Liver (tissue), 9 donors: ENCODE data around the gene ERICH6. TPM values are rescaled to one million over a fixed set of nuclear protein-coding genes. Genes with fewer than 3 reads are reported as not detected.

Source experiments
- DNase-seq: peaks from one replicate; pipeline ENCODE4 v3.0.0-alpha.2; 2017; ENCODE audit warnings: low spot score
- H3K27ac ChIP-seq, 2 donors: one replicate each; pipeline ENCODE4 v1.7.0; 2013; ENCODE audit warnings: inconsistent platforms in 2 of 2, low read length in 2 of 2, control low read depth in 1 of 2, low read depth in 1 of 2, mild to moderate bottlenecking in 1 of 2
- H3K27me3 ChIP-seq, 4 donors: one replicate each; pipeline versions ENCODE4 v1.6.1 to v1.7.0; 2013; ENCODE audit warnings: low read length in 3 of 4, inconsistent platforms in 1 of 4, mild to moderate bottlenecking in 1 of 4, moderate library complexity in 1 of 4; ENCODE audit not compliant: control insufficient read depth in 4 of 4, insufficient read depth in 4 of 4
- H3K36me3 ChIP-seq, 4 donors: one replicate each; pipeline versions ENCODE4 v1.6.1 to v1.7.0; 2013; ENCODE audit warnings: low read length in 3 of 4, mild to moderate bottlenecking in 3 of 4, low read depth in 1 of 4, moderate library complexity in 1 of 4; ENCODE audit not compliant: control insufficient read depth in 4 of 4, insufficient read depth in 3 of 4
- H3K4me1 ChIP-seq, 4 donors: one replicate each; pipeline versions ENCODE4 v1.6.1 to v1.7.0; 2013; ENCODE audit warnings: low read length in 3 of 4, mild to moderate bottlenecking in 3 of 4, moderate library complexity in 1 of 4; ENCODE audit not compliant: control insufficient read depth in 4 of 4, insufficient read depth in 4 of 4
- H3K4me3 ChIP-seq, 3 donors: one replicate each; pipeline versions ENCODE4 v1.6.1 to v1.7.0; 2013; ENCODE audit warnings: low read length in 3 of 3, control low read depth in 1 of 3, low read depth in 1 of 3, mild to moderate bottlenecking in 1 of 3
- H3K9ac ChIP-seq, 2 donors: one replicate each; pipeline ENCODE4 v1.7.0; 2013; ENCODE audit warnings: low read length in 2 of 2, mild to moderate bottlenecking in 2 of 2, moderate library complexity in 2 of 2, control low read depth in 1 of 2, low read depth in 1 of 2
- H3K9me3 ChIP-seq, 4 donors: one replicate each; pipeline versions ENCODE4 v1.6.1 to v1.7.0; 2013; ENCODE audit warnings: low read length in 3 of 4; ENCODE audit not compliant: control insufficient read depth in 4 of 4
- ATF3 ChIP-seq: IDR thresholded peaks from 2 replicates; pipeline ENCODE4 v1.6.1; 2016; ENCODE audit warnings: antibody characterized with exemption
- CTCF ChIP-seq: fragments of 150-350 bp; IDR thresholded peaks from 2 replicates; pipeline ENCODE4 v1.5.1; 2017; ENCODE audit warnings: improper control_type of control experiment, low read depth, low read length; ENCODE audit not compliant: missing input control
- EGR1 ChIP-seq, 2 donors: IDR thresholded peaks; 2 replicates each; pipeline ENCODE4 v1.6.1; 2016 to 2018; ENCODE audit warnings: antibody characterized with exemption in 2 of 2, low read depth in 2 of 2
- FOXA1 ChIP-seq: IDR thresholded peaks from 2 replicates; pipeline ENCODE4 v1.6.1; 2016; ENCODE audit warnings: antibody characterized with exemption
- FOXA2 ChIP-seq: IDR thresholded peaks from 2 replicates; pipeline ENCODE4 v1.6.1; 2016; ENCODE audit warnings: antibody characterized with exemption
- GABPA ChIP-seq, 2 donors: IDR thresholded peaks in 1 of 2; conservative IDR thresholded peaks in 1 of 2; 2 replicates each; pipeline ENCODE4 v1.6.1; 2016; ENCODE audit warnings: antibody characterized with exemption in 2 of 2, mild to moderate bottlenecking in 1 of 2, moderate library complexity in 1 of 2
- HNF4A ChIP-seq, 2 donors: conservative IDR thresholded peaks; 2 replicates each; pipeline ENCODE4 v1.6.1; 2016; ENCODE audit warnings: antibody characterized with exemption in 2 of 2, mild to moderate bottlenecking in 2 of 2
- HNF4G ChIP-seq: IDR thresholded peaks from 2 replicates; pipeline ENCODE4 v1.6.1; 2016; ENCODE audit warnings: antibody characterized with exemption
- JUND ChIP-seq, 2 donors: IDR thresholded peaks; 2 replicates each; pipeline ENCODE4 v1.6.1; 2016; ENCODE audit warnings: antibody characterized with exemption in 2 of 2
- MAX ChIP-seq: IDR thresholded peaks from 2 replicates; pipeline ENCODE4 v1.6.1; 2016; ENCODE audit warnings: antibody characterized with exemption
- NR2F2 ChIP-seq: IDR thresholded peaks from 2 replicates; pipeline ENCODE4 v1.6.1; 2016; ENCODE audit warnings: antibody characterized with exemption
- RAD21 ChIP-seq, 2 donors: IDR thresholded peaks; 2 replicates each; pipeline ENCODE4 v1.6.1; 2016; ENCODE audit warnings: antibody characterized with exemption in 2 of 2, mild to moderate bottlenecking in 2 of 2
- REST ChIP-seq: IDR thresholded peaks from 2 replicates; pipeline ENCODE4 v1.6.1; 2016; ENCODE audit warnings: antibody characterized with exemption, mild to moderate bottlenecking
- RXRA ChIP-seq, 2 donors: IDR thresholded peaks; 2 replicates each; pipeline ENCODE4 v1.6.1; 2017 to 2018; ENCODE audit warnings: antibody characterized with exemption in 2 of 2, mild to moderate bottlenecking in 1 of 2
- SP1 ChIP-seq: IDR thresholded peaks from 2 replicates; pipeline ENCODE4 v1.6.1; 2018; ENCODE audit warnings: antibody characterized with exemption, mild to moderate bottlenecking
- TAF1 ChIP-seq: conservative IDR thresholded peaks from 2 replicates; pipeline ENCODE4 v1.6.1; 2016; ENCODE audit warnings: antibody characterized with exemption, mild to moderate bottlenecking
- YY1 ChIP-seq: IDR thresholded peaks from 2 replicates; pipeline ENCODE4 v1.6.1; 2016; ENCODE audit warnings: antibody characterized with exemption, mild to moderate bottlenecking
- ZBTB33 ChIP-seq: IDR thresholded peaks from 2 replicates; pipeline ENCODE4 v1.6.1; 2016; ENCODE audit warnings: antibody characterized with exemption
- WGBS: extraction: QIAGEN DNeasy Blood & Tissue Kit; methylation state at CpG from one replicate; pipeline ENCODE4 v1.1.7; 2013; 5-methylcytosine and 5-hydroxymethylcytosine counted together
- polyA plus RNA-seq, 2 donors: library from polyadenylated mRNA; stranded (reverse) in 1 of 2; unstranded in 1 of 2; fragments of 200-250 nt in 1 of 2; fragments of >200 nt in 1 of 2; fragmentation: Nextera tagmentation in 1 of 2; extraction: Ambion mirVana in 1 of 2; gene quantifications; one replicate each; pipeline versions ENCODE4 v1.2.1 to v1.2.3, GENCODE V29; 2013 to 2015
- total RNA-seq, 2 donors: library from RNA; depleted of rRNA; stranded (reverse); fragments of >200 nt; gene quantifications; one replicate each; pipeline ENCODE4 v1.2.3, GENCODE V29; 2014
- donor health status: healthy.
- donor health status: healthy.
- donor health status: healthy.
- donor health status: healthy.
- donor health status: healthy.

The ERICH6 gene
- total and polyA plus RNA-seq, 4 donors = under 0.01 TPM; not detected in 3

GRCh38 chr3:150736316-150736719, 32.6 kb upstream of the ERICH6 start:
- no peak for DNase-seq
- peak; percentile 54 for TF ChIP-seq NR2F2
- TF ChIP-seq SP1 = peak; percentile 77
- no peak for TF ChIP-seq GABPA (IDR thresholded peaks at IDR 0.05 in 1 of 2, conservative IDR thresholded peaks at IDR 0.05 in 1 of 2)
- TF ChIP-seq RXRA (IDR thresholded peaks at IDR 0.05) = peak; percentile 86 to 88
- TF ChIP-seq HNF4G = no peak
- peak; percentile 65 to 77 for TF ChIP-seq HNF4A (conservative IDR thresholded peaks at IDR 0.05)
- no peak for TF ChIP-seq FOXA1
- peak; percentile 60 to 61 for TF ChIP-seq JUND (IDR thresholded peaks at IDR 0.05)
- peak; percentile 46 for TF ChIP-seq ZBTB33
- no peak for TF ChIP-seq CTCF
- peak; percentile 38 for TF ChIP-seq MAX
- TF ChIP-seq REST = no peak
- TF ChIP-seq YY1 = peak; percentile 23
- peak; percentile 71 for TF ChIP-seq ATF3
- TF ChIP-seq EGR1 (IDR thresholded peaks at IDR 0.05; ENCODE audit: low read depth in 2 of 2) = no peak
- peak in 1 of 2 donors; percentile 28 for TF ChIP-seq RAD21 (IDR thresholded peaks at IDR 0.05)
- no peak for TF ChIP-seq TAF1
- TF ChIP-seq FOXA2 = no peak
- H3K9me3 ChIP-seq = no peaks in the 10 kb centered on the region
- H3K27me3 ChIP-seq = no peaks in the 10 kb centered on the region
- 16% methylated on average over 2 of the region's 2 CpGs for WGBS
- no peaks in the 10 kb centered on the region for H3K36me3 ChIP-seq
- no peak overlapping the region for H3K4me3 ChIP-seq
- H3K9ac ChIP-seq = peak overlapping the region in 1 of 2 donors; percentile 39
- H3K27ac ChIP-seq = peak overlapping the region in 1 of 2 donors; percentile 9
- peaks cover 14 to 78% (median 68%) of the 10 kb centered on the region in 4 donors for H3K4me1 ChIP-seq
